SK-N-SH (cell line): ENCODE measurements around the gene PCDH1. TPM values are rescaled to one million over a fixed set of nuclear protein-coding genes. Genes with fewer than 3 reads are reported as not detected.
"Not testable (repeated sequence)": the region's sequence is repeated elsewhere in the genome, so short reads cannot be mapped to it uniquely, and the experiment has no call there.

Source experiments
- CTCF ChIA-PET: fragments of 300-600, 350-600 bp; formaldehyde crosslinking; extraction: SDS; loops from one replicate; lab custom pipeline; 2021; lab: Yijun Ruan, JAX
- POLR2A ChIA-PET: fragments of 350-600 bp; sonication (Branson Sonifier 250); formaldehyde crosslinking; extraction: SDS; loops from one replicate; lab custom pipeline; 2020; ENCODE audit warnings: antibody characterized with exemption, inconsistent platforms; lab: Yijun Ruan, JAX
- DNase-seq: peaks from one replicate; pipeline ENCODE4 v3.0.0; 2012
- H2AFZ ChIP-seq: fragments of 200-600 bp; sonication (generic); 2 replicates; pipeline ENCODE4 v1.8.1; 2016; ENCODE audit warnings: antibody characterized with exemption, mild to moderate bottlenecking, low read depth
- H3F3A ChIP-seq: fragments of 200-600 bp; sonication (generic); replicated peaks from 2 replicates; pipeline ENCODE3; 2016; ENCODE audit warnings: antibody characterized with exemption, mild to moderate bottlenecking; ENCODE audit not compliant: insufficient read depth
- H3K27ac ChIP-seq, 2 experiments: fragments of 200-500 bp in 1 of 2; fragments of 200-600 bp in 1 of 2; sonication (Bioruptor generic) in 1 of 2; sonication (generic), shearing (Covaris generic) in 1 of 2; 2 replicates each; pipeline versions ENCODE4 v1.5.1 to v1.6.1; 2014 to 2016; ENCODE audit warnings: low read depth in 2 of 2, inconsistent platforms in 1 of 2, low read length in 1 of 2, mild to moderate bottlenecking in 1 of 2, mixed read lengths in 1 of 2
- H3K27me3 ChIP-seq: fragments of 200-600 bp; sonication (generic), shearing (Covaris generic); 2 replicates; pipeline ENCODE4 v1.6.1; 2016; ENCODE audit warnings: mixed run types; ENCODE audit not compliant: insufficient read depth
- H3K36me3 ChIP-seq, 2 experiments: fragments of 200-500 bp in 1 of 2; fragments of 200-600 bp in 1 of 2; sonication (Bioruptor generic) in 1 of 2; sonication (generic) in 1 of 2; replicated peaks in 1 of 2; 2 replicates each; pipeline versions ENCODE3 to v1.5.1; 2014 to 2016; ENCODE audit warnings: low read length in 1 of 2, mild to moderate bottlenecking in 1 of 2; ENCODE audit not compliant: insufficient read depth in 2 of 2, control insufficient read depth in 1 of 2
- H3K4me1 ChIP-seq, 2 experiments: fragments of 200-500 bp in 1 of 2; fragments of 200-600 bp in 1 of 2; sonication (Bioruptor generic) in 1 of 2; sonication (generic), shearing (Covaris generic) in 1 of 2; 2 replicates each; pipeline versions ENCODE4 v1.5.1 to v1.6.1; 2014 to 2016; ENCODE audit warnings: low read depth in 1 of 2, low read length in 1 of 2, mixed run types in 1 of 2; ENCODE audit not compliant: insufficient read depth in 2 of 2, control insufficient read depth in 1 of 2
- H3K4me2 ChIP-seq: fragments of 200-600 bp; sonication (generic), shearing (Covaris generic); 2 replicates; pipeline ENCODE4 v1.6.1; 2017; ENCODE audit warnings: mixed run types
- H3K4me3 ChIP-seq, 2 experiments: fragments of 200-500 bp in 1 of 2; fragments of 200-600 bp in 1 of 2; sonication (Bioruptor generic) in 1 of 2; sonication (generic), shearing (Covaris generic) in 1 of 2; 2 replicates each; pipeline versions ENCODE4 v1.5.1 to v1.8.1; 2014 to 2016; ENCODE audit warnings: low read depth in 2 of 2, inconsistent platforms in 1 of 2, low read length in 1 of 2, mild to moderate bottlenecking in 1 of 2, mixed read lengths in 1 of 2, moderate library complexity in 1 of 2
- H3K79me2 ChIP-seq: fragments of 200-600 bp; sonication (generic); 2 replicates; pipeline ENCODE4 v1.8.1; 2017; ENCODE audit warnings: mild to moderate bottlenecking; ENCODE audit not compliant: insufficient read depth
- H3K9ac ChIP-seq: fragments of 200-600 bp; sonication (generic); 2 replicates; pipeline ENCODE4 v1.6.1; 2017; ENCODE audit warnings: mixed run types
- H3K9me2 ChIP-seq: fragments of 200-600 bp; sonication (generic); 2 replicates; pipeline ENCODE4 v1.6.1; 2017; ENCODE audit warnings: mixed run types
- H3K9me3 ChIP-seq: fragments of 200-600 bp; sonication (generic); 2 replicates; pipeline ENCODE4 v1.6.1; 2017; ENCODE audit warnings: mixed run types, mild to moderate bottlenecking, moderate library complexity
- H4K20me1 ChIP-seq: fragments of 200-600 bp; sonication (generic); 2 replicates; pipeline ENCODE4 v1.6.1; 2017; ENCODE audit warnings: mild to moderate bottlenecking, mixed run types; ENCODE audit not compliant: insufficient read depth
- CHD2 ChIP-seq: fragments of 150-350 bp; IDR thresholded peaks from 2 replicates; pipeline ENCODE4 v1.6.1; 2018; ENCODE audit warnings: low read length; ENCODE audit not compliant: partially characterized antibody
- FOSL2 ChIP-seq: IDR thresholded peaks from 2 replicates; pipeline ENCODE4 v1.4.0; 2012; ENCODE audit warnings: low read depth, mild to moderate bottlenecking, moderate library complexity, borderline replicate concordance
- FOXJ3 ChIP-seq: sonication (generic); formaldehyde crosslinking; IDR thresholded peaks from 2 replicates; pipeline ENCODE4 v1.5.1; 2020; ENCODE audit warnings: mild to moderate bottlenecking, missing genetic modification reagents
- GATA2 ChIP-seq: sonication (generic); formaldehyde crosslinking; IDR thresholded peaks from 2 replicates; pipeline ENCODE4 v1.5.0; 2020; ENCODE audit warnings: mild to moderate bottlenecking, missing genetic modification reagents
- MAX ChIP-seq: IDR thresholded peaks from 2 replicates; pipeline ENCODE4 v1.4.0; 2012; ENCODE audit warnings: low read depth
- PBX3 ChIP-seq: IDR thresholded peaks from 2 replicates; pipeline ENCODE4; 2012
- POLR2AphosphoS5 ChIP-seq: IDR thresholded peaks from 2 replicates; pipeline ENCODE4 v1.6.1; 2012; ENCODE audit warnings: low read depth, low read length
- RAD21 ChIP-seq: IDR thresholded peaks from 2 replicates; pipeline ENCODE4 v1.6.1; 2012; ENCODE audit warnings: mild to moderate bottlenecking, low read length
- RCOR1 ChIP-seq: fragments of 150-350 bp; IDR thresholded peaks from 2 replicates; pipeline ENCODE4 v1.6.1; 2017; ENCODE audit warnings: antibody characterized with exemption, low read length
- REST ChIP-seq: IDR thresholded peaks from 2 replicates; pipeline ENCODE4 v1.6.1; 2012; ENCODE audit warnings: mild to moderate bottlenecking, low read depth, low read length, moderate library complexity
- RFX5 ChIP-seq: IDR thresholded peaks from 2 replicates; pipeline ENCODE4 v1.6.1; 2012; ENCODE audit warnings: mild to moderate bottlenecking, improper control_type of control experiment, low read length
- SIN3A ChIP-seq: IDR thresholded peaks from 2 replicates; pipeline ENCODE4 v1.6.1; 2012; ENCODE audit warnings: low read depth, mild to moderate bottlenecking, low read length, moderate library complexity, borderline replicate concordance
- SMC3 ChIP-seq: IDR thresholded peaks from 2 replicates; pipeline ENCODE4 v1.6.1; 2012; ENCODE audit warnings: low read depth, low read length, improper control_type of control experiment
- TAF1 ChIP-seq: IDR thresholded peaks from 2 replicates; pipeline ENCODE4 v1.6.1; 2012; ENCODE audit warnings: low read depth, mild to moderate bottlenecking, low read length, moderate library complexity, borderline replicate concordance
- USF1 ChIP-seq: IDR thresholded peaks from 2 replicates; pipeline ENCODE4 v1.4.0; 2012; ENCODE audit warnings: low read depth, borderline replicate concordance
- ZBTB33 ChIP-seq: IDR thresholded peaks from 2 replicates; pipeline ENCODE4 v1.4.0; 2012; ENCODE audit warnings: low read depth, borderline replicate concordance
- WGBS: methylation state at CpG from one replicate; pipeline ENCODE4 v1.1.6; 2017; ENCODE audit warnings: low lambda C conversion rate; 5-methylcytosine and 5-hydroxymethylcytosine counted together
- polyA plus RNA-seq, 3 experiments: library from polyadenylated mRNA; depleted of rRNA; stranded (reverse); fragments of >200 nt; gene quantifications; 2 replicates each; pipeline ENCODE4 v1.2.3, GENCODE V29; 2012

Gene PCDH1
- polyA plus RNA-seq, 1 of the 3 experiments (the other 2 are of a cell fraction): 0.08 TPM

GRCh38 chr5:141897425-141897824 lies 19.2 kb upstream of the PCDH1 start:
- H3K4me2 ChIP-seq: no peak overlapping the region
- DNase-seq: no peak
- POLR2A ChIA-PET: no interaction called here
- TF ChIP-seq CHD2 (no peak), GATA2 (no peak), USF1 (no peak), MAX (no peak), ZBTB33 (no peak), RCOR1 (no peak), FOSL2 (no peak), REST (no peak), SIN3A (no peak), TAF1 (no peak), FOXJ3 (CRISPR knock-in tag) (no peak), RAD21 (no peak), SMC3 (no peak), RFX5 (no peak), POLR2AphosphoS5 (no peak), PBX3 (no peak)
- TF ChIP-seq, all 33 proteins: peak for 0
- peaks cover 0 to 8% of the 10 kb centered on the region in 2 experiments; a peak in 1 of 4 replicates for H3K4me1 ChIP-seq
- CTCF ChIA-PET: interaction anchor here (1.2 to 1.4 kb wide), 2 partner anchors 18 to 63 kb away, joined by 4 read pairs; no protein-coding TSS in a partner anchor
- no peaks in the 10 kb centered on the region for H3K9me2 ChIP-seq
- H3K9me3 ChIP-seq: no peaks in the 10 kb centered on the region
- H3F3A ChIP-seq: no peaks in the 10 kb centered on the region
- peaks cover 11% of the 10 kb centered on the region for H3K27me3 ChIP-seq
- no peak overlapping the region for H3K9ac ChIP-seq
- no peaks in the 10 kb centered on the region for H3K79me2 ChIP-seq
- H3K36me3 ChIP-seq: no peaks in the 10 kb centered on the region
- no peak overlapping the region for H2AFZ ChIP-seq
- H4K20me1 ChIP-seq: no peaks in the 10 kb centered on the region
- H3K27ac ChIP-seq: no peak overlapping the region
- 79% methylated on average over 4 of the region's 4 CpGs for WGBS
- H3K4me3 ChIP-seq: no peak overlapping the region

GRCh38 chr5:141890429-141890828 lies 12.2 kb upstream of the PCDH1 start:
- WGBS: 67% methylated on average over 2 of the region's 2 CpGs
- H3K4me1 ChIP-seq, H3K79me2 ChIP-seq, H3K27me3 ChIP-seq, H3K9ac ChIP-seq, H4K20me1 ChIP-seq, DNase-seq, H3K4me3 ChIP-seq, H3K27ac ChIP-seq, H3F3A ChIP-seq, H3K36me3 ChIP-seq, H2AFZ ChIP-seq, H3K4me2 ChIP-seq, POLR2A ChIA-PET, H3K9me2 ChIP-seq, H3K9me3 ChIP-seq: not testable (repeated sequence)
- CTCF ChIA-PET: interaction anchor here (0.7 to 6.1 kb wide), 10 partner anchors 9 to 198 kb away, joined by 3 to 48 read pairs (median 9); partner anchors contain the start of genes PCDH1 and PCDH12
